ENCODE measurements around the gene PNPLA3. TPM values are rescaled to one million over a fixed set of nuclear protein-coding genes. Genes with fewer than 3 reads are reported as not detected.
A peak's percentile ranks its signal among the peaks of the same experiment; 100 is the strongest.

The PNPLA3 gene
- total RNA-seq, 1 experiment from 2014 or later: 19.8 TPM

GRCh38 chr22:43891360-43892182 lies 32.0 kb upstream of the PNPLA3 start, which contains the start of gene PNPLA5 (continued):
- TF ChIP-seq NR1H2 (CRISPR knock-in tag; IDR thresholded peaks at IDR 0.05) (no peak), GABPB1 (CRISPR knock-in tag; IDR thresholded peaks at IDR 0.05) (no peak), SP1 (CRISPR knock-in tag; conservative IDR thresholded peaks at IDR 0.05) (peak; percentile 73), EMX1 (CRISPR knock-in tag; IDR thresholded peaks at IDR 0.05) (no peak), NFYB (CRISPR knock-in tag; conservative IDR thresholded peaks at IDR 0.05; ENCODE audit: low read depth) (peak; percentile 61), ZNF512 (CRISPR knock-in tag; IDR thresholded peaks at IDR 0.05; ENCODE audit: borderline replicate concordance) (no peak), USF2 (CRISPR knock-in tag; IDR thresholded peaks at IDR 0.05) (peak; percentile 56), ATF2 (CRISPR knock-in tag; IDR thresholded peaks at IDR 0.05; ENCODE audit: borderline replicate concordance, low read depth) (no peak), IRF1 (CRISPR knock-in tag; IDR thresholded peaks at IDR 0.05) (no peak), TEAD1 (CRISPR knock-in tag; IDR thresholded peaks at IDR 0.05) (no peak), USF1 (CRISPR knock-in tag; IDR thresholded peaks at IDR 0.05) (peak; percentile 20; the same call in 1 of the 2 replicates), FOXK1 (CRISPR knock-in tag; IDR thresholded peaks at IDR 0.05) (no peak; the same call in 1 of the 2 replicates), ELF4 (CRISPR knock-in tag; IDR thresholded peaks at IDR 0.05; ENCODE audit: low read depth) (no peak)

GRCh38 chr22:43892183-43892894 lies 31.3 kb upstream of the PNPLA3 start:
- ChIA-PET POLR2A (no interaction called here), CTCF (interaction anchor here (1.2 to 14.0 kb wide), 2 partner anchors 9 to 54 kb away, joined by 3 to 162 read pairs; no protein-coding TSS in a partner anchor)
- H3K36me3 Mint-ChIP-seq: no peaks in the 10 kb centered on the region
- no peaks in the 10 kb centered on the region for H3K9me3 Mint-ChIP-seq
- DNase-seq (ENCODE audit: low spot score) (no peak), ATAC-seq (peak; percentile 16)
- H3K27me3 Mint-ChIP-seq (ENCODE audit: low read depth): peaks cover 14% of the 10 kb centered on the region
- H3K27ac Mint-ChIP-seq: no peak overlapping the region
- H3K4me1 Mint-ChIP-seq: no peaks in the 10 kb centered on the region
- H3K4me3 Mint-ChIP-seq: peak overlapping the region; percentile 74
- no peak for TF ChIP-seq RORB (CRISPR knock-in tag; IDR thresholded peaks at IDR 0.05)
- no peak; the same call in 1 of the 2 replicates for TF ChIP-seq NFYB (CRISPR knock-in tag; conservative IDR thresholded peaks at IDR 0.05; ENCODE audit: low read depth)
- no peak for TF ChIP-seq JAZF1 (CRISPR knock-in tag; IDR thresholded peaks at IDR 0.05)
- no peak for TF ChIP-seq CREB1 (CRISPR knock-in tag; IDR thresholded peaks at IDR 0.05)
- TF ChIP-seq ZBTB43 (CRISPR knock-in tag; IDR thresholded peaks at IDR 0.05): peak; percentile 68; the same call in 1 of the 2 replicates
- TF ChIP-seq SMAD3 (CRISPR knock-in tag; IDR thresholded peaks at IDR 0.05; ENCODE audit: borderline replicate concordance): no peak
- 0 out of 2 replicates have a peak, but pooled peaks have one; percentile 67 for TF ChIP-seq NFE2L1 (CRISPR knock-in tag; IDR thresholded peaks at IDR 0.05)
- TF ChIP-seq CBFB (CRISPR knock-in tag; IDR thresholded peaks at IDR 0.05; ENCODE audit: low read depth): peak; percentile 39; the same call in 1 of the 2 replicates
- TF ChIP-seq AFF4 (CRISPR knock-in tag; IDR thresholded peaks at IDR 0.05; ENCODE audit: borderline replicate concordance): no peak
- 0 out of 2 replicates have a peak, but pooled peaks have one; percentile 64 for TF ChIP-seq ZNF219 (CRISPR knock-in tag; IDR thresholded peaks at IDR 0.05; ENCODE audit: borderline replicate concordance)
- 0 out of 2 replicates have a peak, but pooled peaks have one; percentile 31 for TF ChIP-seq SP1 (CRISPR knock-in tag; conservative IDR thresholded peaks at IDR 0.05)
- TF ChIP-seq IRF1 (CRISPR knock-in tag; IDR thresholded peaks at IDR 0.05): no peak
